ENCODE results near the gene PAQR8.
"Not testable (repeated sequence)": the region's sequence is repeated elsewhere in the genome, so short reads cannot be mapped to it uniquely, and the experiment has no call there.

Gene PAQR8

DNA sequence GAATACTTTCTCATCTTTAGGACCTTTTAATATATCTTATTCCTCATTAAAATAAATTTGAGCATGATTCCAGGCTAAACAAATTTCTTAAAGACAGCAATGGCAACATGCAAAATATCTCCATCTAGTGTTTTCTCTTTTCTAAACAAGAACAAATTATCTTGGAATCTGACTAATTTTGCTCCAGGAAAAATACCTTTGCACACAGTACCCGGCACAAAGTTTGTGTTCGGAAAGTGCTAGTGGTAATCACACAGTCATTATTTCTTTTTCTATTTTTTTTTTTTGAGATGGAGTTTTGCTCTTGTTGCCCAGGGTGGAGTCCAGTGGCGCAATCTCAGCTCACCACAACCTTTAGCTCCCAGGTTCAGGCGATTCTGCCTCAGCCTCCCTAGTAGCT is 50.0 kb downstream of the PAQR8 start:
- no peak for DNase-seq (ENCODE audit: low read depth)

DNA sequence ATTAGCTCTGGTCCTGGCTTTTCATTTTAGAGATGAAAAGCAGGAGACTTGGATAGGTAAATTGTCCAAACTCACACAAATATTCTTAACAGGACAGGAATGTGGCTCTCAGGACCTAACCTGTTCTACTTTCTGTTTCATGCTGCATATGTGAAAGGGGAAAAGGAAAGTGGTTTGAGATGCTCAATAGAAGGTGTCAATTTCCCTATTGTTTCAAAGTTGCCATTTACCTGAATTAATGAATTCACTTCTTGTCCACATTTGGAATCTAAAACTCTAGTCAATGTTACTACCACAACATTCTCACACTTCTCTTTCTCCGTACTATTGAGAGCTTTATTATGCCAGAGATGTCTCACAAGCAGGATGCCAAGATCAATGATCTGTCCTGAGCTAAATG is 53.4 kb downstream of the PAQR8 start:
- DNase-seq (ENCODE audit: low read depth), result no peak

- DNase-seq (ENCODE audit: low read depth), result no peak
Observed at GRCh38 chr6:52415917-52416628, 54.1 kb downstream of the PAQR8 start.

GRCh38 chr6:52416629-52417151 is 54.7 kb downstream of the PAQR8 start:
- DNase-seq (ENCODE audit: low read depth), result peak; percentile 86

- peak; percentile 94 for DNase-seq (ENCODE audit: low read depth)
Observed at GRCh38 chr6:52417675-52418111, 55.7 kb downstream of the PAQR8 start.

DNA sequence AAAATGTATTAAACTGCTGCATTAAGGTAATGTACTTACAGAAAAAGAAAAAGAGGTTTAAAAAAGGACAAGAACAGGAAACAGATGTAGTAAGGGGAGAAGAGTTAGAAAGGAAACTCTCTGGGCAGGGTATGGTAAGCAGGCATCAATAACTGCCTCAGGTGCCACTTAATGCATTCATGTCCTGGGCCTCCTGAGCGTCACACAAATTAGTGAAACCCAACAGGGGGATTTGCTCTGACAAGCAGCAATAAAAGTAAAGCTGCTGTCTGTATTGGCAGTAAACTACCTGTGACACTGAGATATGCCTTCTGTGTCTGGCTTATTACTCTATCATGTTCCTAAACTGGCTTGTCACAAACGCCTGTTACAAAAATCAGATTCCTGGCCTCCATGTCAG is 56.7 kb downstream of the PAQR8 start:
- no peak for DNase-seq (ENCODE audit: low read depth)

DNA sequence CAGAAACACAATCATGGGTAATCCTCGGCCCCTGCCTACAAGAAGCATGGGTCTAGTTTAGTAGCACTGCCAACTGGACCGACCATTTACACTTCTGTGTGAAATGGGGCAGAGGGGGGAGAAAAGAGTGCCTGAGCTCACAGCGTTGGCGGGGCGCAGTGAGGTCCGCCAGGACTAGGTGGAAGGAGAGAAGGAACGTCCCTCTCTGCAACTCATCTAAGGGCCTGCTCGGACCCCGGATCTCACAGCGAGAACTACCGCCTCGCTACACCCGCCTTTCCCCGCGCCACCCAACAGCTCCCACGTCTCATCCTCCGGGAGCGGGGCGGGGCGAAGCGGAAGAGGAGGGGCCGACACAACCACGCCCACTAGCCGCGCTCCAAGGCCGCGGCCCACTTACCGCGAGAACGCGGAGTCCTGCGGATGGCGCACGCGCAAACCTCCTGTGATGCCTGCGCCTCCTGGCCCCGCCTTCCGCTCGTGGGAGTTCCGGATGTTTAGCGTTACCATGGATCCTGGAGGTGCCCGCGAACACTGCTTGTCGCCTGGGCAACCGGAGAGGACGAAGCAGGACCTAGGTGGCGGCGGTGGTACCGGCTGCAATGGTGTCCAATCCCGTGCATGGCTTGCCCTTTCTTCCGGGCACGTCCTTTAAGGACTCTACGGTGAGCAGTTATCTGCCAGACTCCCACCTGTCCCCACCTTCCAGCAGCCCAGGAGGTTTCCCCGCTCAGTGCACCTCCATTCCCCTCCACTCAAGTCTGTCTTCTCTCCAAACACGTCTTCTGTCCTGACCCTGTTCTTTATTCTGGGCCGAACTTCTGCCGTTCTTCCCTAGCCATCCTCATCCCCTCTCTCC is 58.1 kb downstream of the PAQR8 start, which contains the start of gene EFHC1:
TSS of gene EFHC1 (plus strand) at position 534 of the 859 bp plus-strand sequence. CDS start at position 603, 69 bp downstream.
- DNase-seq (ENCODE audit: low read depth), result peak; percentile 98

DNA sequence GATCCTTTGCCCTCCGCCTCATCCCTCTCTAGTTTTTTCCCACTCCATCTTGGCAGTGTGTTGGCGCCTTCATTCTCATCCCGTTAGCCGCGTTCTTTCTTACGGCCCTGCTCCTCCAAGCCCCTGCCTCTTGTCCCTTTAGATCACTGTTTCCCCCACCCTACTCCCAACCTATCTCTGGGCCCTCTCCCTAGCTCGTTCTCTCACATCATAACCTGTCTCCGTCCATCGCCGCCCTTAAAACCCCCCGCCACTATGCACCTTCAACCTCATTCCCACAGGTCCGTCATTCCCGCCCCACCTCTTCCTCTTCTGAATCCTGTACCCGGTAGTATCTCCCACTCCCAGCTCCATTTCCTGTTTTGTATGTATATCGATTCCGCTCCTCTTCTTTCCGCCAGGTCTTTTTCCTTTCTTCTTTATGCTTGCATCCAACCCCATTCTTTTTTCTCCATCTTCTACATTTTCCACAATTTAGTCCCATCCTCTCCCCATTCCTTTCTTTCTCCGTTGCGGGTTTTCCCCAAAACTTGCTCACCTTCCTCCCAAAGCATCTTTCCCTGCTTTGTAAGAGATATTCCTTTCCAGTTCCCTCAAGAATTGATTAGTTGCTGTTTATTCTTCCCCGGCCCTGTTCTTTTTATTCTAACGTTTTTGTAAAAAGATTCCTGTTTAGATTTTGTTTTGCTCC is 58.9 kb downstream of the PAQR8 start:
- DNase-seq (ENCODE audit: low read depth), result peak; percentile 27

GRCh38 chr6:52422156-52422555 is 60.2 kb downstream of the PAQR8 start:
- no peak for DNase-seq (ENCODE audit: low read depth)

DNA sequence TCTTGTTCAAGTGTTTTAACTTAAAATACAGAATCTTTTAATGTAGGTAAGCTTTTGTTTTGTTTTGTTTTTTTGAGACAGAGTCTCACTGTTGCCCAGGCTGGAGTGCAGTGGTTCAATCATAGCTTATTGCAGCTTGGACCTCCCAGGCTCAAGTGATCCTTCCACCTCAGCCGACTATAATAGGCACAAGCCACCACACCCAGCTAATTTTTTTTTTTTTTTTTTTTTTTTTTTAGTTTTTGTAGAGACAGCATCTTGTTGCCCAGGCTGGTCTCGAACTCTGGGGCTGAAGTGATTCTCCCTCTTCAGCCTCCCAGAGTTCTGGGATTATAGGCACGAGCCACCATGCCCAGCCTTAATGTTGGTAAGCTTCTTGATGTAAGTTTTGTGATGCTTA is 61.5 kb downstream of the PAQR8 start:
- no peak for DNase-seq (ENCODE audit: low read depth)

DNA sequence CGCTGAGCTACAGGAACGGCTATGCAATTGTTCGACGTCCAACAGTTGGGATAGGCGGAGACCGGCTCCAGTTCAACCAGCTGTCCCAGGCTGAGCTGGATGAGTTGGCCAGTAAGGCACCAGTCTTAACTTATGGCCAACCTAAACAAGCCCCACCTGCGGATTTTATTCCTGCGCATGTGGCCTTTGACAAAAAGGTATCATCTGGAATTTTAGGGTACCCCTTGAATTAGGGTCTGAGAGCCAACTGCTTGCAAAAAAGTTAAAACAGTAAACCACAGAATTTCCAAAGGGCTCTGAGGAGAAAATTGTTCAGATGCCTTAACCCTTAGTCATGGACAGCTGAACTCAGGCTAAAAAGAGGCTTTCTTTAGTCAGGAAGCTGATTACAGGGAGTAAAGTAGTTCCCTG is 62.0 kb downstream of the PAQR8 start:
- peak; percentile 76 for DNase-seq (ENCODE audit: low read depth)

GRCh38 chr6:52424513-52424912 is 62.6 kb downstream of the PAQR8 start:
- DNase-seq (ENCODE audit: low read depth), result peak; percentile 4

DNA sequence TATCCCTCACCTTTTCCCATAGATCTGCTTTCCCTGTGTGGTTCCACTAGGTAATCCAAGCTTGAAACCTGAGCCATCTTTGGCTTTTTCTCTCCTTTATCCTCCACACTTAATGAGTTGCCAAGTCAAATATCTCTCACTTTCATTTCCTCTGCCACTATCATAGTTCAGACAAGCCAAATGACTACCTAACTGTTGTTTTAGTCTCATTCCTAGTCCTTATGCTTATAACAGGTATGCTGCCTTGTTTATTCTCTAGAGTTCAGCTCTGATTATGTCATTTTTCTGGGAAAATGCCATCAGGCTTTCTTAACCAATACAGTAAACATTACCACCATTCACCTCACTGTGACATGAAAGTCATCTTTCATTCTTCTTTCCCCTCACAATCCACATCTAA is 64.7 kb downstream of the PAQR8 start:
- no peak for DNase-seq (ENCODE audit: low read depth)

- not testable (repeated sequence) for DNase-seq (ENCODE audit: low read depth)
Observed at GRCh38 chr6:52433294-52433693, 71.3 kb downstream of the PAQR8 start.

DNA sequence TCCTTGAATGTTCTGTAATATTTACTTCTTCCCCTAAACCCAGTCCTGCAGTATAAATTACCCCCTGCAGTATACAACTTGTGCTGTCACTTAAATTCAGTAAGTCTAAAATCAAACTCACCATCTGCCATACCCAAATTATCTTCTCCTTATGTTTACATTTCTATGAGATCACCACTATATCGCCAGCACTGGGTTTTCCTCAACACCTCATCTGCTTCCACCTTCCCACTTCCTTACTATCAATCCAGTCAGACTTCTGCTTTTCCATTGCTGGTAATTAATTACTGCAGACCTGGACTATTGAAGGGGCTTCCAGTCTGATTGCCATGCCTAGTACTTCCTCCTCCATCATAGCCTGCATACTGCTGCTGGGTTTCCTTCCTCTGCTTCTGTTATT is 73.4 kb downstream of the PAQR8 start:
- DNase-seq (ENCODE audit: low read depth), result no peak

GRCh38 chr6:52438926-52439325 is 77.0 kb downstream of the PAQR8 start:
- DNase-seq (ENCODE audit: low read depth), result no peak

GRCh38 chr6:52454556-52454955 is 92.6 kb downstream of the PAQR8 start:
- DNase-seq (ENCODE audit: low read depth), result no peak

DNA sequence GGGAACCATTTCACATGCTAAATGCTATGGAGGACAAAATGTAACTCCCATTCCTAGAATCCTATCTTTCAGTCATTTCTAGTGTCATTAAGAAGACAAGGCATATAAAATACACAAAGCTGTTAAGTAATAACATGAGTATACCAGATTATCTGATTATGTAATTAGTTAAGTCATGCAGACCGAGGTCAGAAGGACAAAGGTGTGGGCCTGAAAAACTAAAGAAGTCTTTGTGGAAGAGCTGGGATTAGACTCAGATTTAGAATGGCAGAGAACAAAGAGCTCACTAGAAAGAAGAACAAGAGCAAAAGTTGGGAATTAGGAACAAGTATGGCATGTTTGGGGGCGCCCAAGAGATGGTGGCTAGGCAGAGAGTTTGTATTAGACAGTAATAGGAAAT is 95.1 kb downstream of the PAQR8 start:
- no peak for DNase-seq (ENCODE audit: low read depth)
